H1 (cell line): Measurements from ENCODE around the gene OR5M10. TPM values are rescaled to one million over a fixed set of nuclear protein-coding genes. Genes with fewer than 3 reads are reported as not detected.

Experiments
- CTCF ChIA-PET: fragments of 300-600 bp; sonication (Branson Sonifier 250); formaldehyde crosslinking; loops from one replicate; lab custom pipeline; 2021; ENCODE audit not compliant: partially characterized antibody; lab: Charles Lee
- POLR2A ChIA-PET: fragments of 300-600 bp; sonication (Branson Sonifier 250); formaldehyde crosslinking; loops from one replicate; lab custom pipeline; 2021; ENCODE audit warnings: inconsistent platforms; ENCODE audit not compliant: partially characterized antibody; lab: Charles Lee
- DNase-seq, 2 experiments: peaks; one replicate each; pipeline versions ENCODE4 v3.0.0 to v3.0.0-alpha.2; 2010 to 2022; ENCODE audit warnings: low spot score in 2 of 2, low read depth in 1 of 2, mixed read lengths in 1 of 2
- FAIRE-seq: peaks from 2 replicates; lab custom pipeline; 2011; peaks lifted over from hg19 to GRCh38; lab: Jason Lieb, UNC
- H2AFZ ChIP-seq: 2 replicates; pipeline ENCODE4 v1.8.1; 2012; ENCODE audit warnings: low read length, inconsistent platforms
- H2AK5ac ChIP-seq: 2 replicates; pipeline ENCODE4 v1.6.1; 2013; ENCODE audit warnings: low read depth, low read length
- H2BK120ac ChIP-seq: replicated peaks from 2 replicates; pipeline ENCODE3; 2013; ENCODE audit warnings: low read depth, low read length, inconsistent platforms
- H2BK12ac ChIP-seq: 2 replicates; pipeline ENCODE4 v1.6.1; 2013; ENCODE audit warnings: low read depth, low read length
- H2BK15ac ChIP-seq: 2 replicates; pipeline ENCODE4 v1.6.1; 2013; ENCODE audit warnings: low read length
- H2BK20ac ChIP-seq: 2 replicates; pipeline ENCODE4 v1.6.1; 2013; ENCODE audit warnings: low read length
- H2BK5ac ChIP-seq: 2 replicates; pipeline ENCODE4 v1.6.1; 2013; ENCODE audit warnings: low read depth, low read length
- H3K14ac ChIP-seq: 2 replicates; pipeline ENCODE4 v1.6.1; 2013; ENCODE audit warnings: inconsistent platforms; ENCODE audit not compliant: insufficient read length
- H3K18ac ChIP-seq: 2 replicates; pipeline ENCODE4 v1.6.1; 2013; ENCODE audit warnings: low read length; ENCODE audit errors: extremely low read depth
- H3K23ac ChIP-seq: 2 replicates; pipeline ENCODE4 v1.6.1; 2013; ENCODE audit warnings: inconsistent platforms; ENCODE audit not compliant: insufficient read length
- H3K23me2 ChIP-seq: 2 replicates; pipeline ENCODE4 v1.6.1; 2013; ENCODE audit warnings: low read depth, low read length
- H3K27ac ChIP-seq: 2 replicates; pipeline ENCODE4 v1.6.1; 2011; ENCODE audit warnings: low read depth, low read length, inconsistent platforms
- H3K27me3 ChIP-seq, 4 experiments: replicated peaks in 1 of 4; 1 replicate in 1 of 4; 2 replicates in 3 of 4; pipeline versions ENCODE4 v1.6.1 to v1.8.1; 2011 to 2013; ENCODE audit warnings: low read length in 3 of 4, mild to moderate bottlenecking in 3 of 4, inconsistent platforms in 2 of 4, mixed read lengths in 2 of 4, moderate library complexity in 1 of 4; ENCODE audit not compliant: control insufficient read depth in 3 of 4, insufficient read depth in 3 of 4; ENCODE audit errors: extremely low read depth in 1 of 4
- H3K36me3 ChIP-seq, 4 experiments: 2 replicates each; pipeline versions ENCODE4 v1.6.1 to v1.8.1; 2011 to 2013; ENCODE audit warnings: mild to moderate bottlenecking in 4 of 4, low read length in 3 of 4, moderate library complexity in 2 of 4, control low read depth in 1 of 4, inconsistent platforms in 1 of 4; ENCODE audit not compliant: insufficient read depth in 4 of 4, control insufficient read depth in 2 of 4
- H3K4ac ChIP-seq: replicated peaks from 2 replicates; pipeline ENCODE3; 2013; ENCODE audit warnings: low read length, low read depth, mixed read lengths, inconsistent platforms; ENCODE audit not compliant: insufficient read length
- H3K4me1 ChIP-seq, 4 experiments: replicated peaks in 1 of 4; 1 replicate in 1 of 4; 2 replicates in 3 of 4; pipeline versions ENCODE4 v1.6.1 to v1.8.1; 2011 to 2013; ENCODE audit warnings: low read length in 3 of 4, inconsistent platforms in 2 of 4, mixed read lengths in 1 of 4; ENCODE audit not compliant: insufficient read depth in 4 of 4, control insufficient read depth in 3 of 4
- H3K4me2 ChIP-seq, 2 experiments: 2 replicates each; pipeline versions ENCODE4 v1.6.1 to v1.8.1; 2011 to 2013; ENCODE audit warnings: low read depth in 2 of 2, low read length in 2 of 2, control low read depth in 1 of 2, inconsistent platforms in 1 of 2, mild to moderate bottlenecking in 1 of 2; ENCODE audit not compliant: insufficient read depth in 1 of 2
- H3K4me3 ChIP-seq, 4 experiments: fragments of 200-600, 300-600 bp in 1 of 4; sonication (generic), shearing (Covaris generic), sonication (Bioruptor Twin) in 1 of 4; 2 replicates each; pipeline versions ENCODE4 v1.5.1 to v1.8.1; 2011 to 2016; ENCODE audit warnings: low read length in 4 of 4, low read depth in 3 of 4, control low read depth in 2 of 4, inconsistent platforms in 2 of 4, mild to moderate bottlenecking in 2 of 4, mixed read lengths in 1 of 4, moderate library complexity in 1 of 4; ENCODE audit not compliant: insufficient read depth in 2 of 4; ENCODE audit errors: extremely low read depth in 1 of 4
- H3K56ac ChIP-seq: replicated peaks from 2 replicates; pipeline ENCODE3; 2013; ENCODE audit warnings: low read depth, mild to moderate bottlenecking, mixed read lengths, low read length, inconsistent platforms; ENCODE audit not compliant: insufficient read length
- H3K79me1 ChIP-seq: 2 replicates; pipeline ENCODE4 v1.6.1; 2013; ENCODE audit warnings: low read depth, low read length, control low read depth
- H3K79me2 ChIP-seq, 2 experiments: 2 replicates each; pipeline versions ENCODE4 v1.6.1 to v1.8.1; 2012 to 2013; ENCODE audit warnings: low read length in 2 of 2, mild to moderate bottlenecking in 2 of 2, inconsistent platforms in 1 of 2; ENCODE audit not compliant: insufficient read depth in 2 of 2, control insufficient read depth in 1 of 2
- H3K9ac ChIP-seq, 4 experiments: replicated peaks in 1 of 4; 1 replicate in 1 of 4; 2 replicates in 3 of 4; pipeline versions ENCODE4 v1.6.1 to v1.8.1; 2011 to 2013; ENCODE audit warnings: low read depth in 3 of 4, low read length in 3 of 4, control low read depth in 2 of 4, mild to moderate bottlenecking in 2 of 4, moderate library complexity in 2 of 4, inconsistent platforms in 1 of 4; ENCODE audit errors: extremely low read depth in 1 of 4
- H3K9me3 ChIP-seq, 2 experiments: 2 replicates each; pipeline versions ENCODE4 v1.6.1 to v1.8.1; 2012 to 2013; ENCODE audit warnings: mild to moderate bottlenecking in 2 of 2, moderate library complexity in 2 of 2, control low read depth in 1 of 2, inconsistent platforms in 1 of 2, low read depth in 1 of 2, low read length in 1 of 2, mixed read lengths in 1 of 2; ENCODE audit not compliant: insufficient read depth in 2 of 2
- H4K20me1 ChIP-seq, 2 experiments: replicated peaks in 1 of 2; 2 replicates each; pipeline versions ENCODE3 to v1.8.1; 2011 to 2013; ENCODE audit warnings: inconsistent platforms in 2 of 2, low read length in 2 of 2, mild to moderate bottlenecking in 1 of 2; ENCODE audit not compliant: insufficient read depth in 2 of 2, control insufficient read depth in 1 of 2
- H4K5ac ChIP-seq: 2 replicates; pipeline ENCODE4 v1.6.1; 2013; ENCODE audit warnings: low read length, low read depth, mixed read lengths, inconsistent platforms; ENCODE audit not compliant: insufficient read length
- H4K8ac ChIP-seq: 2 replicates; pipeline ENCODE4 v1.8.0; 2013; ENCODE audit warnings: mild to moderate bottlenecking, moderate library complexity, low read length, inconsistent platforms; ENCODE audit not compliant: insufficient read depth; ENCODE audit errors: extremely low read depth
- H4K91ac ChIP-seq: replicated peaks from 2 replicates; pipeline ENCODE3; 2013; ENCODE audit warnings: low read length, mixed read lengths, inconsistent platforms; ENCODE audit not compliant: insufficient read length
- CHD2 ChIP-seq: IDR thresholded peaks from 2 replicates; pipeline ENCODE4 v1.6.1; 2012; ENCODE audit warnings: low read length, improper control_type of control experiment
- TEAD4 ChIP-seq: IDR thresholded peaks from 2 replicates; pipeline ENCODE4 v1.6.1; 2012; ENCODE audit warnings: low read depth, low read length, inconsistent platforms, mixed read lengths
- WGBS, 2 experiments: shearing (Covaris generic) in 1 of 2; methylation state at CpG; one replicate each; pipeline versions ENCODE4 v1.1.6 to v1.1.7; 2013 to 2015; ENCODE audit warnings: low lambda C conversion rate in 2 of 2, mixed read lengths in 2 of 2, inconsistent platforms in 1 of 2, low coverage in 1 of 2, missing lambda C conversion rate in 1 of 2; ENCODE audit not compliant: insufficient replicate concordance in 2 of 2, insufficient coverage in 1 of 2, insufficient read length in 1 of 2; ENCODE audit errors: extremely low coverage in 1 of 2, missing lambda C conversion rate in 1 of 2; 5-methylcytosine and 5-hydroxymethylcytosine counted together
- long read RNA-seq, 2 experiments: library from RNA in 1 of 2; library from capped mRNA in 1 of 2; stranded (forward); transcript quantifications; one replicate each; pipeline ENCODE4 v2.0.0, GENCODE V29; 2021; ENCODE audit warnings: inconsistent platforms in 1 of 2
- polyA minus RNA-seq, 3 experiments: library from RNA; depleted of rRNA, polyadenylated mRNA; stranded (reverse); fragments of >200 nt; gene quantifications; 1 replicate in 2 of 3; 2 replicates in 1 of 3; pipeline ENCODE4 v1.2.3, GENCODE V29; 2011
- polyA plus RNA-seq, 7 experiments: library from polyadenylated mRNA; depleted of rRNA in 3 of 7; stranded (reverse) in 5 of 7; unstranded in 2 of 7; fragments of >200 nt in 5 of 7; fragments of 200-250 nt in 2 of 7; gene quantifications; 1 replicate in 5 of 7; 2 replicates in 1 of 7; 4 replicates in 1 of 7; pipeline versions ENCODE4 v1.2.1 to v1.2.3, GENCODE V29; 2011 to 2013; ENCODE audit warnings: missing spikeins in 2 of 7, mixed read lengths in 2 of 7
- total RNA-seq: library from RNA; stranded (reverse); fragmentation: NEBNext Ultra II Directional; extraction: Animal tissue kit (Norgen Biotek cat#: 25700); gene quantifications from 2 replicates; pipeline ENCODE4 v1.2.1, GENCODE V29; 2021
- TF ChIP-seq, protein P1 (sequence below): IDR thresholded peaks from 2 replicates; pipeline ENCODE4 v1.6.1; 2012; ENCODE audit warnings: inconsistent platforms

Gene OR5M10
- total RNA-seq (not detected in 2 replicates), polyA plus RNA-seq (2011; rRNA removed) (not detected in 2 replicates), polyA minus RNA-seq (2011; rRNA and poly(A)+ RNA removed) (not detected in 2 replicates)
- polyA plus RNA-seq (2011; cell fraction: cytosol; rRNA removed) = not detected
- polyA plus RNA-seq (2011; cell fraction: nucleus; rRNA removed) = not detected
- not detected in 4 replicates for polyA plus RNA-seq (2012, experiment 1 of 2)
- not detected for polyA plus RNA-seq (2012, experiment 2 of 2)
- not detected for polyA plus RNA-seq (2013, experiment 1 of 2)
- polyA plus RNA-seq (2013, experiment 2 of 2) = not detected
- polyA minus RNA-seq (2011; cell fraction: cytosol; rRNA and poly(A)+ RNA removed) = not detected
- polyA minus RNA-seq (2011; cell fraction: nucleus; rRNA and poly(A)+ RNA removed) = not detected
- long read RNA-seq, experiment 1 = 0 reads
- long read RNA-seq, experiment 2 = 0 reads

DNA sequence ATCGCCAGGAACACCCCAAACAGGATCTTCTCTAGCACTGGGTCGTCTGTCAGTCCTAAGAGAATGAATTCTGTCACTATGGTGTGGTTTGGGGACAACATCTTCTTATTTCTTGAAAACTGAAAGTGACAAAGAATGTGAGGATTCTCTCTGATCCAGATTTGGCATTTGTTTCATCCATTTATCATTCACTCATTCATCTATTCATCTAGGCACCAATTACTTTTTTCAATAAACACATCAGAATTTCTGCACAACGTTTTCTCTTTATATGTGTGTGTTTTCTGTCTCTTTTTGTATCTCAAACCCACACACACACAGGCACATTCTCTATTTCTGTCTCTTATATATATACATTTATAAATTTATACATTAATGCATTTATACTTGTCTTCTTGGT is at the start of gene OR5M10:
OR5M10 (minus strand) TSS at position 101 of the 400 bp plus-strand sequence; CDS start at position 101, 0 bp downstream.
- H3K18ac ChIP-seq = no peak within 1 kb of the TSS
- no peak within 1 kb of the TSS for H3K23ac ChIP-seq
- DNase-seq (no peak), FAIRE-seq (no peak)
- H3K56ac ChIP-seq = no peak within 1 kb of the TSS
- no peaks in the 10 kb centered on the region for H3K27me3 ChIP-seq
- no peak within 1 kb of the TSS for H2AK5ac ChIP-seq
- no peak within 1 kb of the TSS for H3K4me3 ChIP-seq
- no peak within 1 kb of the TSS for H2BK120ac ChIP-seq
- no peaks in the 10 kb centered on the region for H3K23me2 ChIP-seq
- H3K9me3 ChIP-seq = no peaks in the 10 kb centered on the region
- no peaks in the 10 kb centered on the region for H4K20me1 ChIP-seq
- H3K36me3 ChIP-seq = no peaks in the 10 kb centered on the region
- H4K8ac ChIP-seq = no peak within 1 kb of the TSS
- H4K91ac ChIP-seq = no peak within 1 kb of the TSS
- no peaks in the 10 kb centered on the region for H3K79me2 ChIP-seq
- H3K4ac ChIP-seq = no peak within 1 kb of the TSS
- no peaks in the 10 kb centered on the region for H3K4me1 ChIP-seq
- H2BK5ac ChIP-seq = no peak within 1 kb of the TSS
- H4K5ac ChIP-seq = no peak within 1 kb of the TSS
- no peak within 1 kb of the TSS for H2BK12ac ChIP-seq
- no peak within 1 kb of the TSS for H3K14ac ChIP-seq
- 89% methylated on average over 3 of the region's 3 CpGs; no CpG with 5 or more reads in 1 of the 2 experiments for WGBS, 2 experiments
- no peaks in the 10 kb centered on the region for H3K79me1 ChIP-seq
- H3K4me2 ChIP-seq = no peak within 1 kb of the TSS
- H3K27ac ChIP-seq = no peak within 1 kb of the TSS
- no peak for TF ChIP-seq CHD2
- TF ChIP-seq, protein P1, sequence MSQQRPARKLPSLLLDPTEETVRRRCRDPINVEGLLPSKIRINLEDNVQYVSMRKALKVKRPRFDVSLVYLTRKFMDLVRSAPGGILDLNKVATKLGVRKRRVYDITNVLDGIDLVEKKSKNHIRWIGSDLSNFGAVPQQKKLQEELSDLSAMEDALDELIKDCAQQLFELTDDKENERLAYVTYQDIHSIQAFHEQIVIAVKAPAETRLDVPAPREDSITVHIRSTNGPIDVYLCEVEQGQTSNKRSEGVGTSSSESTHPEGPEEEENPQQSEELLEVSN = no peak
- no peak for TF ChIP-seq TEAD4
- TF ChIP-seq, all 59 proteins: peak for 0
- POLR2A ChIA-PET = no interaction called here
- no peak within 1 kb of the TSS for H2BK20ac ChIP-seq
- CTCF ChIA-PET = no interaction called here
- H2BK15ac ChIP-seq = no peak within 1 kb of the TSS
- no peak within 1 kb of the TSS for H3K9ac ChIP-seq
- no peak within 1 kb of the TSS for H2AFZ ChIP-seq
